Activated naive CD4-positive, alpha-beta T cell (primary cell): Measurements from ENCODE around the gene POLR2J.
"Not testable (repeated sequence)": the region's sequence is repeated elsewhere in the genome, so short reads cannot be mapped to it uniquely, and the experiment has no call there.

Source experiments
- DNase-seq, 4 experiments: peaks; one replicate each; lab custom pipeline; 2025; lab: John Stamatoyannopoulos, UW

Gene POLR2J

GRCh38 chr7:102466097-102466496, 12.6 kb downstream of the POLR2J start:
- DNase-seq = no peak

- peak; percentile 83 to 94 (median 89) for DNase-seq
These were observed 14.0 kb downstream of the POLR2J start, which contains the start of the genes ALKBH4 and LRWD1 for GRCh38 chr7:102464577-102465280. Gene ALKBH4 (minus strand): TSS chr7:102464863. CDS start chr7:102464836, 27 bp downstream. Gene LRWD1 (plus strand): TSS chr7:102464984. CDS start chr7:102465081, 97 bp downstream.

- peak in 1 of 4 experiments; percentile 41 for DNase-seq
These were observed 14.7 kb downstream of the POLR2J start for GRCh38 chr7:102463841-102464576.

- DNase-seq = no peak
These were observed 18.3 kb downstream of the POLR2J start for GRCh38 chr7:102460467-102460866.

- DNase-seq = no peak
These were observed 19.4 kb downstream of the POLR2J start for GRCh38 chr7:102459221-102459844.

GRCh38 chr7:102457352-102457924, 21.3 kb downstream of the POLR2J start:
- no peak for DNase-seq

- DNase-seq = no peak
These were observed 22.4 kb downstream of the POLR2J start for GRCh38 chr7:102456327-102456726.

GRCh38 chr7:102455596-102455995, 23.1 kb downstream of the POLR2J start:
- DNase-seq = no peak

- DNase-seq = not testable (repeated sequence)
These were observed 23.8 kb downstream of the POLR2J start for GRCh38 chr7:102454932-102455331.

GRCh38 chr7:102454468-102454867, 24.3 kb downstream of the POLR2J start:
- DNase-seq = no peak

- no peak for DNase-seq
These were observed 25.4 kb downstream of the POLR2J start for GRCh38 chr7:102453319-102453718.

GRCh38 chr7:102452451-102452850, 26.3 kb downstream of the POLR2J start:
- DNase-seq = no peak

GRCh38 chr7:102451371-102452054, 27.2 kb downstream of the POLR2J start:
- no peak for DNase-seq

GRCh38 chr7:102450242-102450641, 28.5 kb downstream of the POLR2J start:
- peak in 2 of 4 experiments; percentile 24 to 40 for DNase-seq

- DNase-seq = no peak
These were observed 29.6 kb downstream of the POLR2J start for GRCh38 chr7:102449136-102449535.

- DNase-seq = no peak
These were observed 31.4 kb downstream of the POLR2J start for GRCh38 chr7:102447311-102447710.

GRCh38 chr7:102446387-102447156, 32.1 kb downstream of the POLR2J start:
- no peak for DNase-seq

GRCh38 chr7:102445674-102446071, 33.0 kb downstream of the POLR2J start:
- DNase-seq = no peak

- DNase-seq = no peak
These were observed 33.6 kb downstream of the POLR2J start for GRCh38 chr7:102444961-102445673.
